Measurements from ENCODE around the gene OSBP2. TPM values are rescaled to one million over a fixed set of nuclear protein-coding genes. Genes with fewer than 3 reads are reported as not detected.

The OSBP2 gene
- total and polyA plus RNA-seq, 10 of the 15 experiments (the other 5 are each of a cell fraction or from before 2014, with no cell fraction given), result 0.11 to 7.7 (median 3.6) TPM

DNA sequence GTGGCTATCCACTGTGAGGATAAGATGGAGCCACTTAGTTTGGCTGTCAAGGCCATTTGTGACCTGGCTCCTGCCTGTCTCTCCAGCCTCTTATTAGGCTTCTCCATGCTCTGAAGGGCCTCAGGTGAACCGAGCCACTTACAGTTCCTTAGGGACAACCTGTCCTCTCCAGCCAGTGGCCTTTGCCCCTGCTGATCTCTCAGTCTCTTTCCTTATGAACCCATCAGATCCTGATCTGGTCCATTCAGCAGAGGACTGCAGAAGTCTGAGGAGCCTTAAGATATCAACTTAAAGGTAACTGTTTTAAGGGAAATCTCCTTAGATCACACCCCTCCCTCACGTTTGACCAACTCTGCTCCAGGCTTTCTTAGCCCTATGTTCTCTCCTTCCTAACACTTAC lies 29.4 kb upstream of the OSBP2 start (continued):
- TF ChIP-seq, protein P1, sequence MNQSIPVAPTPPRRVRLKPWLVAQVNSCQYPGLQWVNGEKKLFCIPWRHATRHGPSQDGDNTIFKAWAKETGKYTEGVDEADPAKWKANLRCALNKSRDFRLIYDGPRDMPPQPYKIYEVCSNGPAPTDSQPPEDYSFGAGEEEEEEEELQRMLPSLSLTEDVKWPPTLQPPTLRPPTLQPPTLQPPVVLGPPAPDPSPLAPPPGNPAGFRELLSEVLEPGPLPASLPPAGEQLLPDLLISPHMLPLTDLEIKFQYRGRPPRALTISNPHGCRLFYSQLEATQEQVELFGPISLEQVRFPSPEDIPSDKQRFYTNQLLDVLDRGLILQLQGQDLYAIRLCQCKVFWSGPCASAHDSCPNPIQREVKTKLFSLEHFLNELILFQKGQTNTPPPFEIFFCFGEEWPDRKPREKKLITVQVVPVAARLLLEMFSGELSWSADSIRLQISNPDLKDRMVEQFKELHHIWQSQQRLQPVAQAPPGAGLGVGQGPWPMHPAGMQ (IDR thresholded peaks at IDR 0.05; ENCODE audit: borderline replicate concordance), result no peak
- no peak for TF ChIP-seq HCFC1 (IDR thresholded peaks at IDR 0.05; ENCODE audit: low read length)

DNA sequence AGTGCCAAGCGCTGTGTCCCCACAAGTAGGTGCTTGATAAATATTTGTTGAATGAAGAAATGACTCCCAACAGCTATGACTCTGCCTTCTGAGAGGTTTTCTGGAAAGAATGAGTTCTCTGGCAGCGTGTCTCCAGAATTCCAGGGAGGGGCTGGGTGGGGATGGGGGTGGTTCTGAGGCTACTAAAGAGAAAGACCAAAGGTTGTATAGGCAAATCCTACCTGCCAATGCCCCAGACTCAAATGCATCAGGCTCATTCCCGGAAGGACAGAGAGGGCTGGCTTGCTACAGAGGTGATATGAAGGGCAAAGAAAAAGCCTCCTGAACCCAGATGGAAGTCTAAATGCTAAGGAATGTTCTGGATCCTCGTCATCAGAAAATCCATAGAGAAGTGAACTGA lies 28.9 kb upstream of the OSBP2 start:
- ChIA-PET SMC1A (ENCODE audit: uncharacterized antibody, unreplicated experiment) (interaction anchor here (2.1 kb wide), 1 partner anchor 89 kb away, joined by 10 read pairs; no protein-coding TSS in a partner anchor), CTCF (interaction anchor here (1.0 to 2.7 kb wide), 2 partner anchors 16 to 31 kb away, joined by 3 to 12 read pairs; partner anchors contain the start of gene SLC35E4), POLR2A (no interaction called here), RAD21 (ENCODE audit: unreplicated experiment) (no interaction called here)
- no peaks in the 10 kb centered on the region for H3K27me3 ChIP-seq (replicated peaks in 1 of 2; ENCODE audit: control insufficient read depth in 2 of 2, insufficient read depth in 2 of 2, low read length in 1 of 2)
- H3K4me3 ChIP-seq, result no peak overlapping the region
- ATAC-seq (no peak), DNase-seq (ENCODE audit: low read depth, low spot score) (no peak), FAIRE-seq (no peak)
- no peak overlapping the region for H3K9ac ChIP-seq (ENCODE audit: control insufficient read depth, insufficient read depth, low read length)
- no peak overlapping the region for H2AFZ ChIP-seq (ENCODE audit: control insufficient read depth, low read depth, low read length)
- H3K79me2 ChIP-seq (ENCODE audit: control insufficient read depth, insufficient read depth, low read length), result no peaks in the 10 kb centered on the region
- no peaks in the 10 kb centered on the region for H3K9me3 ChIP-seq (replicated peaks; ENCODE audit: control insufficient read depth, insufficient read depth, low read length)
- no peaks in the 10 kb centered on the region for H4K20me1 ChIP-seq (ENCODE audit: control insufficient read depth, insufficient read depth)
- WGBS (ENCODE audit: insufficient coverage, insufficient replicate concordance, low lambda C conversion rate, missing lambda C conversion rate), result 87% methylated on average over 4 of the region's 4 CpGs
- no peak overlapping the region for H3K4me2 ChIP-seq (ENCODE audit: control insufficient read depth, insufficient read depth)
- H3K4me1 ChIP-seq (ENCODE audit: control insufficient read depth, insufficient read depth, low read length), result no peaks in the 10 kb centered on the region
- no TSS peak for BruUV-seq (replicated peaks)
- H3K36me3 ChIP-seq (ENCODE audit: control insufficient read depth in 2 of 2, insufficient read depth in 2 of 2, low read length in 1 of 2), result peaks cover 0 to 5% of the 10 kb centered on the region in 2 experiments; a peak in 1 of 4 replicates
- in situ Hi-C loops (cut with MboI), result no loop called here
- H3K27ac ChIP-seq (ENCODE audit: control insufficient read depth, insufficient read depth), result no peak overlapping the region
- intact Hi-C loops (cut with micrococcal nuclease; ENCODE audit: unreplicated experiment), result no loop called here
- TF ChIP-seq, protein P2, sequence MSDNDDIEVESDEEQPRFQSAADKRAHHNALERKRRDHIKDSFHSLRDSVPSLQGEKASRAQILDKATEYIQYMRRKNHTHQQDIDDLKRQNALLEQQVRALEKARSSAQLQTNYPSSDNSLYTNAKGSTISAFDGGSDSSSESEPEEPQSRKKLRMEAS (IDR thresholded peaks at IDR 0.05; ENCODE audit: low read depth, low read length), result no peak
- TF ChIP-seq, protein P3, sequence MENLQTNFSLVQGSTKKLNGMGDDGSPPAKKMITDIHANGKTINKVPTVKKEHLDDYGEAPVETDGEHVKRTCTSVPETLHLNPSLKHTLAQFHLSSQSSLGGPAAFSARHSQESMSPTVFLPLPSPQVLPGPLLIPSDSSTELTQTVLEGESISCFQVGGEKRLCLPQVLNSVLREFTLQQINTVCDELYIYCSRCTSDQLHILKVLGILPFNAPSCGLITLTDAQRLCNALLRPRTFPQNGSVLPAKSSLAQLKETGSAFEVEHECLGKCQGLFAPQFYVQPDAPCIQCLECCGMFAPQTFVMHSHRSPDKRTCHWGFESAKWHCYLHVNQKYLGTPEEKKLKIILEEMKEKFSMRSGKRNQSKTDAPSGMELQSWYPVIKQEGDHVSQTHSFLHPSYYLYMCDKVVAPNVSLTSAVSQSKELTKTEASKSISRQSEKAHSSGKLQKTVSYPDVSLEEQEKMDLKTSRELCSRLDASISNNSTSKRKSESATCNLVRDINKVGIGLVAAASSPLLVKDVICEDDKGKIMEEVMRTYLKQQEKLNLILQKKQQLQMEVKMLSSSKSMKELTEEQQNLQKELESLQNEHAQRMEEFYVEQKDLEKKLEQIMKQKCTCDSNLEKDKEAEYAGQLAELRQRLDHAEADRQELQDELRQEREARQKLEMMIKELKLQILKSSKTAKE (IDR thresholded peaks at IDR 0.05; ENCODE audit: low read depth, poor library complexity, severe bottlenecking), result no peak
- TF ChIP-seq WRNIP1 (IDR thresholded peaks at IDR 0.05; ENCODE audit: borderline replicate concordance, low read depth, low read length), result no peak
- TF ChIP-seq, protein P4, sequence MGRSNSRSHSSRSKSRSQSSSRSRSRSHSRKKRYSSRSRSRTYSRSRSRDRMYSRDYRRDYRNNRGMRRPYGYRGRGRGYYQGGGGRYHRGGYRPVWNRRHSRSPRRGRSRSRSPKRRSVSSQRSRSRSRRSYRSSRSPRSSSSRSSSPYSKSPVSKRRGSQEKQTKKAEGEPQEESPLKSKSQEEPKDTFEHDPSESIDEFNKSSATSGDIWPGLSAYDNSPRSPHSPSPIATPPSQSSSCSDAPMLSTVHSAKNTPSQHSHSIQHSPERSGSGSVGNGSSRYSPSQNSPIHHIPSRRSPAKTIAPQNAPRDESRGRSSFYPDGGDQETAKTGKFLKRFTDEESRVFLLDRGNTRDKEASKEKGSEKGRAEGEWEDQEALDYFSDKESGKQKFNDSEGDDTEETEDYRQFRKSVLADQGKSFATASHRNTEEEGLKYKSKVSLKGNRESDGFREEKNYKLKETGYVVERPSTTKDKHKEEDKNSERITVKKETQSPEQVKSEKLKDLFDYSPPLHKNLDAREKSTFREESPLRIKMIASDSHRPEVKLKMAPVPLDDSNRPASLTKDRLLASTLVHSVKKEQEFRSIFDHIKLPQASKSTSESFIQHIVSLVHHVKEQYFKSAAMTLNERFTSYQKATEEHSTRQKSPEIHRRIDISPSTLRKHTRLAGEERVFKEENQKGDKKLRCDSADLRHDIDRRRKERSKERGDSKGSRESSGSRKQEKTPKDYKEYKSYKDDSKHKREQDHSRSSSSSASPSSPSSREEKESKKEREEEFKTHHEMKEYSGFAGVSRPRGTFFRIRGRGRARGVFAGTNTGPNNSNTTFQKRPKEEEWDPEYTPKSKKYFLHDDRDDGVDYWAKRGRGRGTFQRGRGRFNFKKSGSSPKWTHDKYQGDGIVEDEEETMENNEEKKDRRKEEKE (IDR thresholded peaks at IDR 0.05), result no peak
- TF ChIP-seq ZZZ3 (IDR thresholded peaks at IDR 0.05; ENCODE audit: control insufficient read depth, insufficient read length, low read depth), result no peak
- TF ChIP-seq, protein P5, sequence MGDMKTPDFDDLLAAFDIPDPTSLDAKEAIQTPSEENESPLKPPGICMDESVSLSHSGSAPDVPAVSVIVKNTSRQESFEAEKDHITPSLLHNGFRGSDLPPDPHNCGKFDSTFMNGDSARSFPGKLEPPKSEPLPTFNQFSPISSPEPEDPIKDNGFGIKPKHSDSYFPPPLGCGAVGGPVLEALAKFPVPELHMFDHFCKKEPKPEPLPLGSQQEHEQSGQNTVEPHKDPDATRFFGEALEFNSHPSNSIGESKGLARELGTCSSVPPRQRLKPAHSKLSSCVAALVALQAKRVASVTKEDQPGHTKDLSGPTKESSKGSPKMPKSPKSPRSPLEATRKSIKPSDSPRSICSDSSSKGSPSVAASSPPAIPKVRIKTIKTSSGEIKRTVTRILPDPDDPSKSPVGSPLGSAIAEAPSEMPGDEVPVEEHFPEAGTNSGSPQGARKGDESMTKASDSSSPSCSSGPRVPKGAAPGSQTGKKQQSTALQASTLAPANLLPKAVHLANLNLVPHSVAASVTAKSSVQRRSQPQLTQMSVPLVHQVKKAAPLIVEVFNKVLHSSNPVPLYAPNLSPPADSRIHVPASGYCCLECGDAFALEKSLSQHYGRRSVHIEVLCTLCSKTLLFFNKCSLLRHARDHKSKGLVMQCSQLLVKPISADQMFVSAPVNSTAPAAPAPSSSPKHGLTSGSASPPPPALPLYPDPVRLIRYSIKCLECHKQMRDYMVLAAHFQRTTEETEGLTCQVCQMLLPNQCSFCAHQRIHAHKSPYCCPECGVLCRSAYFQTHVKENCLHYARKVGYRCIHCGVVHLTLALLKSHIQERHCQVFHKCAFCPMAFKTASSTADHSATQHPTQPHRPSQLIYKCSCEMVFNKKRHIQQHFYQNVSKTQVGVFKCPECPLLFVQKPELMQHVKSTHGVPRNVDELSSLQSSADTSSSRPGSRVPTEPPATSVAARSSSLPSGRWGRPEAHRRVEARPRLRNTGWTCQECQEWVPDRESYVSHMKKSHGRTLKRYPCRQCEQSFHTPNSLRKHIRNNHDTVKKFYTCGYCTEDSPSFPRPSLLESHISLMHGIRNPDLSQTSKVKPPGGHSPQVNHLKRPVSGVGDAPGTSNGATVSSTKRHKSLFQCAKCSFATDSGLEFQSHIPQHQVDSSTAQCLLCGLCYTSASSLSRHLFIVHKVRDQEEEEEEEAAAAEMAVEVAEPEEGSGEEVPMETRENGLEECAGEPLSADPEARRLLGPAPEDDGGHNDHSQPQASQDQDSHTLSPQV (IDR thresholded peaks at IDR 0.05), result no peak
